HepG2 (cell line): ENCODE data around the gene PIK3CG. TPM values are rescaled to one million over a fixed set of nuclear protein-coding genes. Genes with fewer than 3 reads are reported as not detected.

Source experiments
- ATAC-seq: fragments of 200-7000 bp; cut with Tn5 transposase; 3 replicates; pipeline ENCODE4 v1.9.1; 2020; ENCODE audit warnings: mild to moderate bottlenecking, moderate library complexity
- BruUV-seq: library from RNA; stranded (reverse); fragments of 400-500 nt; replicated peaks from 2 replicates; lab custom pipeline; 2021; lab: Mats Ljungman, UMichigan
- CTCF ChIA-PET: fragments of 300-600 bp; formaldehyde crosslinking; extraction: SDS; loops from one replicate; lab custom pipeline; 2021; ENCODE audit warnings: low total read pairs, inconsistent platforms, low intra/inter-chr PET ratio; lab: Yijun Ruan, JAX
- POLR2A ChIA-PET: fragments of 350-600 bp; sonication (Branson Sonifier 250); formaldehyde crosslinking; loops from one replicate; lab custom pipeline; 2020; ENCODE audit warnings: antibody characterized with exemption, inconsistent platforms; lab: Yijun Ruan, JAX
- DNase-seq: peaks from one replicate; pipeline ENCODE4 v3.0.0-alpha.2; 2015; ENCODE audit warnings: low spot score
- FAIRE-seq: peaks from 3 replicates; lab custom pipeline; 2011; peaks lifted over from hg19 to GRCh38; lab: Jason Lieb, UNC
- H2AFZ ChIP-seq: one replicate; pipeline ENCODE4 v1.6.1; 2011; ENCODE audit warnings: low read length, inconsistent platforms
- H3K27ac ChIP-seq: fragments of 300-600 bp; 3 replicates; pipeline ENCODE4 v1.8.0; 2011; ENCODE audit warnings: mixed run types, mild to moderate bottlenecking, mixed read lengths, low read length, inconsistent platforms; ENCODE audit not compliant: insufficient read depth; ENCODE audit errors: extremely low read length
- H3K27me3 ChIP-seq, 2 experiments: fragments of 200-600 bp in 1 of 2; 2 replicates in 1 of 2; 3 replicates in 1 of 2; pipeline versions ENCODE4 v1.6.0 to v1.8.0; 2011; ENCODE audit warnings: low read length in 2 of 2, mild to moderate bottlenecking in 2 of 2, moderate library complexity in 2 of 2, inconsistent platforms in 1 of 2; ENCODE audit not compliant: insufficient read depth in 2 of 2, control insufficient read depth in 1 of 2
- H3K36me3 ChIP-seq, 2 experiments: fragments of 200-600 bp in 1 of 2; replicated peaks in 1 of 2; 2 replicates in 1 of 2; 3 replicates in 1 of 2; pipeline versions ENCODE4 v1.5.1 to v1.8.0; 2011; ENCODE audit warnings: low read length in 2 of 2, inconsistent platforms in 1 of 2; ENCODE audit not compliant: insufficient read depth in 2 of 2, control insufficient read depth in 1 of 2
- H3K4me1 ChIP-seq: 2 replicates; pipeline ENCODE4 v1.5.1; 2012; ENCODE audit warnings: low read length, inconsistent platforms; ENCODE audit not compliant: insufficient read depth
- H3K4me2 ChIP-seq: 2 replicates; pipeline ENCODE4 v1.6.0; 2011; ENCODE audit warnings: low read depth, low read length, inconsistent platforms
- H3K4me3 ChIP-seq, 3 experiments: fragments of 200-600 bp in 1 of 3; sonication (generic), shearing (Covaris generic) in 1 of 3; replicated peaks in 1 of 3; 2 replicates each; pipeline ENCODE4 v1.5.1; 2011 to 2016; ENCODE audit warnings: low read length in 3 of 3, inconsistent platforms in 2 of 3, low read depth in 2 of 3, mild to moderate bottlenecking in 2 of 3, control low read depth in 1 of 3, mixed read lengths in 1 of 3; ENCODE audit not compliant: insufficient read depth in 1 of 3
- H3K79me2 ChIP-seq: one replicate; pipeline ENCODE4 v1.6.1; 2011; ENCODE audit warnings: low read length, inconsistent platforms; ENCODE audit not compliant: insufficient read depth
- H3K9ac ChIP-seq: 2 replicates; pipeline ENCODE4 v1.6.0; 2011; ENCODE audit warnings: mild to moderate bottlenecking, low read depth, low read length, inconsistent platforms; ENCODE audit not compliant: insufficient read depth
- H3K9me3 ChIP-seq: 2 replicates; pipeline ENCODE4 v1.5.1; 2012; ENCODE audit warnings: mild to moderate bottlenecking, low read length
- H4K20me1 ChIP-seq: 2 replicates; pipeline ENCODE4 v1.6.0; 2011; ENCODE audit warnings: inconsistent platforms, mild to moderate bottlenecking, low read length, moderate library complexity; ENCODE audit not compliant: insufficient read depth
- AGO2 ChIP-seq: fragments of 200-400 bp; formaldehyde crosslinking; optimal IDR thresholded peaks from 2 replicates; pipeline ENCODE3; 2017; ENCODE audit warnings: mild to moderate bottlenecking, low read depth, low read length, moderate library complexity
- ATF7 ChIP-seq, 2 experiments: fragments of 450-650 bp in 1 of 2; sonication (generic) in 1 of 2; formaldehyde crosslinking in 1 of 2; IDR thresholded peaks; 2 replicates each; pipeline versions ENCODE4 v1.4.0 to v1.6.1; 2016 to 2020; ENCODE audit warnings: antibody characterized with exemption in 1 of 2, mild to moderate bottlenecking in 1 of 2, missing genetic modification reagents in 1 of 2
- CREB1 ChIP-seq, 2 experiments: fragments of 450-650 bp in 1 of 2; IDR thresholded peaks; 2 replicates each; pipeline ENCODE4 v1.6.1; 2016 to 2017; ENCODE audit warnings: control low read depth in 1 of 2, mild to moderate bottlenecking in 1 of 2, missing compliant biosample characterization in 1 of 2, missing genetic modification characterization in 1 of 2
- ESRRA ChIP-seq: sonication (generic); formaldehyde crosslinking; IDR thresholded peaks from 2 replicates; pipeline ENCODE4 v1.5.1; 2020; ENCODE audit warnings: mild to moderate bottlenecking, low read depth, missing genetic modification reagents
- HNF1A ChIP-seq, 2 experiments: sonication (generic) in 1 of 2; formaldehyde crosslinking in 1 of 2; IDR thresholded peaks; 2 replicates each; pipeline versions ENCODE4 v1.4.0 to v1.6.1; 2016 to 2020; ENCODE audit warnings: borderline replicate concordance in 1 of 2, low read depth in 1 of 2, mild to moderate bottlenecking in 1 of 2, missing genetic modification reagents in 1 of 2
- KAT2B ChIP-seq: fragments of 150-350 bp; IDR thresholded peaks from 2 replicates; pipeline ENCODE4 v1.6.1; 2014; ENCODE audit warnings: low read depth, low read length, borderline replicate concordance
- NFYC ChIP-seq: IDR thresholded peaks from 2 replicates; pipeline ENCODE4 v1.6.1; 2016; ENCODE audit warnings: missing genetic modification reagents, missing compliant biosample characterization
- RFXANK ChIP-seq: IDR thresholded peaks from 2 replicates; pipeline ENCODE4 v1.6.1; 2016
- SMARCE1 ChIP-seq: fragments of 450-650 bp; IDR thresholded peaks from 2 replicates; pipeline ENCODE4 v1.6.1; 2017; ENCODE audit warnings: borderline replicate concordance
- TEAD2 ChIP-seq: sonication (generic); formaldehyde crosslinking; IDR thresholded peaks from 2 replicates; pipeline ENCODE4 v1.9.0; 2021; ENCODE audit warnings: missing genetic modification reagents
- ZNF430 ChIP-seq: sonication (generic); formaldehyde crosslinking; IDR thresholded peaks from 2 replicates; pipeline ENCODE4 v1.9.0; 2021; ENCODE audit warnings: mild to moderate bottlenecking, missing genetic modification reagents
- ZNF564 ChIP-seq: sonication (generic); formaldehyde crosslinking; IDR thresholded peaks from 2 replicates; pipeline ENCODE4 v1.8.1; 2023; ENCODE audit warnings: mild to moderate bottlenecking, missing genetic modification reagents
- ZNF816 ChIP-seq: sonication (generic); formaldehyde crosslinking; IDR thresholded peaks from 2 replicates; pipeline ENCODE4 v1.8.0; 2022; ENCODE audit warnings: missing genetic modification reagents, mild to moderate bottlenecking, borderline replicate concordance
- WGBS: methylation state at CpG from one replicate; pipeline ENCODE4 v1.1.6; 2017; ENCODE audit warnings: low lambda C conversion rate; 5-methylcytosine and 5-hydroxymethylcytosine counted together
- in situ Hi-C: cut with HindIII; loops from 2 replicates; pipeline ENCODE4 v1.10.0; 2017; ENCODE audit warnings: low pct_unique_long_range_greater_than_20kb; ENCODE audit not compliant: extremely low pct_ligation_motif_present
- intact Hi-C: fragments of 100-400 bp; cut with micrococcal nuclease; formaldehyde crosslinking; loops from one replicate; pipeline ENCODE4 v1.10.0; 2022; ENCODE audit not compliant: unreplicated experiment
- polyA plus RNA-seq, 8 experiments: library from polyadenylated mRNA; depleted of rRNA in 3 of 8; stranded (reverse) in 7 of 8; unstranded in 1 of 8; fragments of >200 nt; fragmentation: Illumina TruSeq in 4 of 8; extraction: Trizol in 4 of 8; gene quantifications; 2 replicates each; pipeline versions ENCODE4 v1.2.1 to v1.2.3, GENCODE V29; 2011 to 2016; ENCODE audit warnings: low read depth in 4 of 8, missing spikeins in 1 of 8, mixed read lengths in 1 of 8; ENCODE audit not compliant: insufficient read depth in 1 of 8
- total RNA-seq, 5 experiments: library from RNA; depleted of rRNA; stranded (reverse); fragments of >200 nt; fragmentation: Illumina TruSeq; extraction: Trizol; gene quantifications; 2 replicates each; pipeline ENCODE4 v1.2.3, GENCODE V29; 2016; ENCODE audit warnings: low read depth in 1 of 5

The PIK3CG gene
- total and polyA plus RNA-seq, 2 of the 13 experiments (the other 11 are each of a cell fraction or from before 2014, with no cell fraction given), result not detected

GRCh38 chr7:106871793-106872571 is 6.9 kb downstream of the PIK3CG start (continued):
- TF ChIP-seq NFYC (CRISPR knock-in tag) (no peak), ZNF564 (CRISPR knock-in tag) (no peak), SMARCE1 (no peak)
- TF ChIP-seq, all 625 proteins: peak for 0

GRCh38 chr7:106872763-106873162 is 7.7 kb downstream of the PIK3CG start:
- FAIRE-seq, result no peak
- H4K20me1 ChIP-seq, result no peaks in the 10 kb centered on the region
- no peaks in the 10 kb centered on the region for H3K4me1 ChIP-seq
- in situ Hi-C loops, result no loop called here
- H3K27me3 ChIP-seq, result no peaks in the 10 kb centered on the region
- no peak overlapping the region for H3K9ac ChIP-seq
- no peak overlapping the region for H3K27ac ChIP-seq
- BruUV-seq, result no TSS peak
- no peak overlapping the region for H2AFZ ChIP-seq
- no peak overlapping the region for H3K4me3 ChIP-seq
- ChIA-PET POLR2A (no interaction called here), CTCF (no interaction called here)
- H3K4me2 ChIP-seq, result no peak overlapping the region
- intact Hi-C loops, result no loop called here
- H3K9me3 ChIP-seq, result no peaks in the 10 kb centered on the region
- 3% methylated on average over 6 of the region's 6 CpGs for WGBS
- no peak for ATAC-seq
- no peaks in the 10 kb centered on the region for H3K36me3 ChIP-seq
- TF ChIP-seq ATF7 (IDR thresholded peaks at IDR 0.05) (peak; percentile 94), ATF7 (CRISPR knock-in tag; IDR thresholded peaks at IDR 0.05) (no peak), ESRRA (CRISPR knock-in tag) (no peak), CREB1 (IDR thresholded peaks at IDR 0.05) (peak; percentile 89), CREB1 (CRISPR knock-in tag; IDR thresholded peaks at IDR 0.05) (no peak)
- H3K79me2 ChIP-seq, result no peaks in the 10 kb centered on the region
- DNase-seq, result no peak

- ChIA-PET POLR2A (no interaction called here), CTCF (no interaction called here)
- FAIRE-seq, result no peak
- in situ Hi-C loops (no loop called here), intact Hi-C loops (no loop called here)
- H3K79me2 ChIP-seq, result no peaks in the 10 kb centered on the region
- no peak overlapping the region for H3K27ac ChIP-seq
- no peaks in the 10 kb centered on the region for H3K36me3 ChIP-seq
- H3K9ac ChIP-seq, result no peak overlapping the region
- H3K4me1 ChIP-seq, result no peaks in the 10 kb centered on the region
- no peak for ATAC-seq
- no peak overlapping the region for H3K4me3 ChIP-seq
- DNase-seq, result no peak
- BruUV-seq, result no TSS peak
- no peaks in the 10 kb centered on the region for H3K27me3 ChIP-seq
- no peak overlapping the region for H3K4me2 ChIP-seq
- H2AFZ ChIP-seq, result no peak overlapping the region
- H4K20me1 ChIP-seq, result no peaks in the 10 kb centered on the region
- H3K9me3 ChIP-seq, result no peaks in the 10 kb centered on the region
- no peak for TF ChIP-seq HNF1A (IDR thresholded peaks at IDR 0.05; ENCODE audit: low read depth)
- TF ChIP-seq HNF1A (CRISPR knock-in tag; IDR thresholded peaks at IDR 0.05; ENCODE audit: borderline replicate concordance), result no peak
- no peak for TF ChIP-seq RFXANK
- no peak for TF ChIP-seq AGO2
- no peak for TF ChIP-seq KAT2B
- TF ChIP-seq ZNF816 (CRISPR knock-in tag), result no peak
- TF ChIP-seq TEAD2, result no peak
- no peak for TF ChIP-seq ZNF430 (CRISPR knock-in tag)
These were observed 9.0 kb downstream of the PIK3CG start for GRCh38 chr7:106874076-106874475.
